ENCODE measurements around the gene IKZF1. TPM values are rescaled to one million over a fixed set of nuclear protein-coding genes. Genes with fewer than 3 reads are reported as not detected.

IKZF1 gene
- polyA plus RNA-seq, 6 donors from 2014 or later = 127 to 347 (median 205) TPM

GRCh38 chr7:50306494-50307367, 2.2 kb downstream of the IKZF1 start:
- Mint-ChIP-seq H3K27ac (peak overlapping the region; percentile 86 to 97 (median 92)), H3K9me3 (no peaks in the 10 kb centered on the region), H3K27me3 (no peaks in the 10 kb centered on the region), H3K4me1 (peaks cover 31 to 55% (median 48%) of the 10 kb centered on the region in 3 donors), H3K4me3 (peak overlapping the region; percentile 83 to 100 (median 99)), H3K36me3 (peaks cover 0 to 17% of the 10 kb centered on the region in 2 donors)
- DNase-seq (no peak), ATAC-seq (ENCODE audit: low read depth in 2 of 2) (no peak)

- H3K4me3 Mint-ChIP-seq = peak overlapping the region; percentile 83 to 100 (median 99)
- no peak for DNase-seq
- H3K9me3 Mint-ChIP-seq = no peaks in the 10 kb centered on the region
- peak overlapping the region; percentile 86 to 97 (median 92) for H3K27ac Mint-ChIP-seq
- H3K36me3 Mint-ChIP-seq = peaks cover 0 to 17% of the 10 kb centered on the region in 2 donors
- ATAC-seq (ENCODE audit: low read depth in 2 of 2) = peak; percentile 17
- peaks cover 39 to 55% (median 52%) of the 10 kb centered on the region in 3 donors for H3K4me1 Mint-ChIP-seq
- no peaks in the 10 kb centered on the region for H3K27me3 Mint-ChIP-seq
These were observed 3.0 kb downstream of the IKZF1 start for GRCh38 chr7:50307368-50308032.

GRCh38 chr7:50308203-50308531, 3.7 kb downstream of the IKZF1 start:
- H3K36me3 Mint-ChIP-seq = peaks cover 0 to 17% of the 10 kb centered on the region in 2 donors
- H3K4me1 Mint-ChIP-seq = peaks cover 46 to 56% (median 54%) of the 10 kb centered on the region in 3 donors

GRCh38 chr7:50308532-50309385, 4.2 kb downstream of the IKZF1 start:
- H3K9me3 Mint-ChIP-seq = no peaks in the 10 kb centered on the region
- H3K27ac Mint-ChIP-seq = peak overlapping the region; percentile 86 to 97 (median 94)
- no peaks in the 10 kb centered on the region for H3K27me3 Mint-ChIP-seq
- DNase-seq = no peak
- H3K36me3 Mint-ChIP-seq = peaks cover 0 to 17% of the 10 kb centered on the region in 2 donors
- ATAC-seq (ENCODE audit: low read depth in 2 of 2) = no peak
- peak overlapping the region; percentile 83 to 100 (median 99) for H3K4me3 Mint-ChIP-seq
- H3K4me1 Mint-ChIP-seq = peaks cover 52 to 61% (median 58%) of the 10 kb centered on the region in 3 donors

More at GRCh38 chr7:50308203-50308531, 3.7 kb downstream of the IKZF1 start:
- Mint-ChIP-seq H3K27ac (peak overlapping the region; percentile 86 to 97 (median 94)), H3K27me3 (no peaks in the 10 kb centered on the region), H3K4me3 (peak overlapping the region; percentile 83 to 100 (median 99)), H3K9me3 (no peaks in the 10 kb centered on the region)
- DNase-seq = no peak
- ATAC-seq (ENCODE audit: low read depth in 2 of 2) = no peak

GRCh38 chr7:50309721-50310120, 5.2 kb downstream of the IKZF1 start:
- Mint-ChIP-seq H3K4me3 (peak overlapping the region; percentile 83 to 100 (median 99)), H3K27ac (peak overlapping the region; percentile 72 to 97 (median 91)), H3K4me1 (peaks cover 59 to 70% (median 68%) of the 10 kb centered on the region in 3 donors), H3K27me3 (no peaks in the 10 kb centered on the region), H3K9me3 (no peaks in the 10 kb centered on the region), H3K36me3 (peaks cover 0 to 17% of the 10 kb centered on the region in 2 donors)
- no peak for ATAC-seq (ENCODE audit: low read depth in 2 of 2)
- no peak for DNase-seq

GRCh38 chr7:50310361-50310760, 5.8 kb downstream of the IKZF1 start:
- DNase-seq = peak; percentile 54
- Mint-ChIP-seq H3K27me3 (no peaks in the 10 kb centered on the region), H3K27ac (peak overlapping the region; percentile 72 to 97 (median 88)), H3K4me1 (peaks cover 65 to 74% (median 71%) of the 10 kb centered on the region in 3 donors), H3K4me3 (peak overlapping the region; percentile 83 to 100 (median 99)), H3K9me3 (no peaks in the 10 kb centered on the region), H3K36me3 (peaks cover 0 to 13% of the 10 kb centered on the region in 2 donors)
- ATAC-seq (ENCODE audit: low read depth in 2 of 2) = peak; percentile 29 to 39

- Mint-ChIP-seq H3K4me1 (peaks cover 71 to 80% (median 77%) of the 10 kb centered on the region in 3 donors), H3K4me3 (peak overlapping the region; percentile 83 to 100 (median 99)), H3K27ac (peak overlapping the region; percentile 59 to 98 (median 87)), H3K36me3 (peaks cover 0 to 13% of the 10 kb centered on the region in 2 donors), H3K27me3 (no peaks in the 10 kb centered on the region), H3K9me3 (no peaks in the 10 kb centered on the region)
- ATAC-seq (ENCODE audit: low read depth in 2 of 2) (no peak), DNase-seq (no peak)
These were observed 6.4 kb downstream of the IKZF1 start for GRCh38 chr7:50310956-50311355.

GRCh38 chr7:50312250-50313162, 8.0 kb downstream of the IKZF1 start:
- H3K27ac Mint-ChIP-seq = peak overlapping the region; percentile 72 to 98 (median 91)
- peaks cover 77 to 92% (median 85%) of the 10 kb centered on the region in 3 donors for H3K4me1 Mint-ChIP-seq
- H3K27me3 Mint-ChIP-seq = no peaks in the 10 kb centered on the region
- no peak for ATAC-seq (ENCODE audit: low read depth in 2 of 2)
- H3K9me3 Mint-ChIP-seq = no peaks in the 10 kb centered on the region
- peak overlapping the region; percentile 79 to 100 (median 92) for H3K4me3 Mint-ChIP-seq
- no peak for DNase-seq
- H3K36me3 Mint-ChIP-seq = peaks cover 0 to 8% of the 10 kb centered on the region in 2 donors

GRCh38 chr7:50314836-50315592, 10.5 kb downstream of the IKZF1 start:
- ATAC-seq (ENCODE audit: low read depth in 2 of 2) = no peak
- peaks cover 80 to 93% (median 88%) of the 10 kb centered on the region in 3 donors for H3K4me1 Mint-ChIP-seq
- H3K9me3 Mint-ChIP-seq = no peaks in the 10 kb centered on the region
- DNase-seq = no peak
- no peaks in the 10 kb centered on the region for H3K27me3 Mint-ChIP-seq
- peaks cover 8 to 18% of the 10 kb centered on the region in 2 donors for H3K36me3 Mint-ChIP-seq
- peak overlapping the region; percentile 88 to 99 (median 96) for H3K27ac Mint-ChIP-seq
- peak overlapping the region; percentile 47 to 100 (median 75) for H3K4me3 Mint-ChIP-seq

- peak overlapping the region; percentile 78 to 99 (median 92) for H3K27ac Mint-ChIP-seq
- no peaks in the 10 kb centered on the region for H3K9me3 Mint-ChIP-seq
- H3K27me3 Mint-ChIP-seq = no peaks in the 10 kb centered on the region
- no peak for DNase-seq
- peaks cover 16 to 23% of the 10 kb centered on the region in 2 donors for H3K36me3 Mint-ChIP-seq
- H3K4me1 Mint-ChIP-seq = peaks cover 82 to 94% (median 89%) of the 10 kb centered on the region in 3 donors
- peak overlapping the region; percentile 60 to 88 (median 75) for H3K4me3 Mint-ChIP-seq
- ATAC-seq (ENCODE audit: low read depth in 2 of 2) = no peak
These were observed 11.5 kb downstream of the IKZF1 start for GRCh38 chr7:50315739-50316671.

Data from naive B cell (primary cell).